ENCODE measurements around the gene GNL3.
"Not testable (repeated sequence)": the region's sequence is repeated elsewhere in the genome, so short reads cannot be mapped to it uniquely, and the experiment has no call there.

Gene GNL3, protein sequence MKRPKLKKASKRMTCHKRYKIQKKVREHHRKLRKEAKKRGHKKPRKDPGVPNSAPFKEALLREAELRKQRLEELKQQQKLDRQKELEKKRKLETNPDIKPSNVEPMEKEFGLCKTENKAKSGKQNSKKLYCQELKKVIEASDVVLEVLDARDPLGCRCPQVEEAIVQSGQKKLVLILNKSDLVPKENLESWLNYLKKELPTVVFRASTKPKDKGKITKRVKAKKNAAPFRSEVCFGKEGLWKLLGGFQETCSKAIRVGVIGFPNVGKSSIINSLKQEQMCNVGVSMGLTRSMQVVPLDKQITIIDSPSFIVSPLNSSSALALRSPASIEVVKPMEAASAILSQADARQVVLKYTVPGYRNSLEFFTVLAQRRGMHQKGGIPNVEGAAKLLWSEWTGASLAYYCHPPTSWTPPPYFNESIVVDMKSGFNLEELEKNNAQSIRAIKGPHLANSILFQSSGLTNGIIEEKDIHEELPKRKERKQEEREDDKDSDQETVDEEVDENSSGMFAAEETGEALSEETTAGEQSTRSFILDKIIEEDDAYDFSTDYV

DNA sequence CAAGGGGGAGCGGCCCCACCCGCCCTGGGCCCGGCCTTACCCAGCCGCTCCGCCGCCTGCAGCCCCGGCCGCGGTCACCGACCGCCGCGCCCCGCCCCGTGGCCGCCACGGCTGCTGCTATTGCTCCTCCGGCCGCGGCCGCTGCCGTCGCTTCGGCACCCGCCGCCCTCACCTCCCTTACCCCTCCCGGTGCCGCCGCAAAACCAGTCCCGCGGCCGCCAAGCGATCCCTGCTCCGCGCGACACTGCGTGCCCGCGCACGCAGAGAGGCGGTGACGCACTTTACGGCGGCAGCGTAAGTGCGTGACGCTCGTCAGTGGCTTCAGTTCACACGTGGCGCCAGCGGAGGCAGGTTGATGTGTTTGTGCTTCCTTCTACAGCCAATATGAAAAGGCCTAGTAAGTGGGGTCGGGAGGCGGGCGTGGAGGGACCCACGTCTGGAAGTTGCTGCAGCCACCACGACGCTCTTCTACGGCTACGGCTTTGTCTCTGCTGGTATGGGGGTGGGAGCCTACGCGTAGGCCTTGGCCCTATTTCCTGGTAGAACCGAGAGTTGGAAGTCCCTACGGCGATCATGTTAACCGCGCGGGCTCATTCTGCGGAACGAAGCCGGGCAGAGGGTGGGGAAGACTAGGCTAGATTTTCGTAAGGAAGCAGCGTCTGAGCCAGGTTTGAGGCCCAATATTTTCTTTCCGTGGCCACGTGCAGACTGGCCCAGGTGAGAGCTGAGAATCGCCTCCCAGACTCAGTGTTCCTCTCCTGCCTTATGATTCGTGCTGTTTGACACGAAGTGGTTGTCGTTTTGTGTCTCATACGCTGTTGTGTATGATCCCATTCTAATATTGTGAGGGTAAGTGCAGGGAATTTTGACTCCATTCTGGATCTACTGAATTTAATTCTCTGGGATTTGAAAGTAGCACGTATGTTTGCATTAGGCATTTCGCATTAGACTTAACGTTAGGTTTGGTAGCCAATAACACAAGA is at the start of gene GNL3, which contains the start of gene PBRM1:
Gene GNL3 (plus strand): TSS at position 324 of the 983 bp plus-strand sequence. CDS start 61 bp downstream, at position 385.
Gene PBRM1 (minus strand): TSS at position 205 of the 983 bp plus-strand sequence.
- FAIRE-seq, result peak; percentile 62

DNA sequence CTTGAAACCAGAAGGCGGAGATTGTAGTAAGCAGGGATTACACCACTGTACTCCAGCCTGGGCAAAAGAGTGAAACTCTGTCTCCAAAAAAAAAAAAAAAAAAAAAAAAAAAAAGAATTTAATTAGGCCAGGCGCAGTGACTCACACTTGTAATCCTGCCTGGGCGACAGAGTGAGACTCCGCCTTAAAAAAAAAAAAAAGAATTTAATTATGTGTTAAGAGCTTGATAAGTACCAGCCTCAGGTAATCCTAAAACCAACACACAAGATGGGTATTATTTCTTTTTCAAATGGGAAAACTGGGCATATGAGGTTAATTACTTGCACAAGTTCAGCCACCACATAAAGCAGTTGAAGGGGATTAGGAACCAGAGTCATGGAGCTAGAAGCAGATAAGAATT is 49.2 kb upstream of the GNL3 start:
- peak; percentile 90 for FAIRE-seq

DNA sequence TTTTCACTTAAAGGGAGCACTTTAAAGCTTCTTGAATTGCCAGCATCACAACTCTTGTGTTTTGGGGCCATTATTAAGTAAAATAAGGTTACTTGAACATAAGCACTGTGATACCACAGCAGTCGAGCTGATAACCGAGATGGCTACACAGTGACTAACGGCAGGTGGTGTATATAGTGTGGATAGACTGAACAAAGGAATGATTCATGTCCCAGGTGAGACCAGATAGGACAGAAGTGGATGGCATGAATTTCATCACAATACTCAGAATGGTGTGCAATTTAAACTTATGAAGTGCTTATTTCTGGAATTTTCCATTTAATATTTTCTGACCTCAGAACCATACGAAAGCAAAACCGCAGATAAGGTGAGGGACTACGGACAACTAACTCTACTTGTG is 40.3 kb upstream of the GNL3 start:
- no peak for FAIRE-seq

DNA sequence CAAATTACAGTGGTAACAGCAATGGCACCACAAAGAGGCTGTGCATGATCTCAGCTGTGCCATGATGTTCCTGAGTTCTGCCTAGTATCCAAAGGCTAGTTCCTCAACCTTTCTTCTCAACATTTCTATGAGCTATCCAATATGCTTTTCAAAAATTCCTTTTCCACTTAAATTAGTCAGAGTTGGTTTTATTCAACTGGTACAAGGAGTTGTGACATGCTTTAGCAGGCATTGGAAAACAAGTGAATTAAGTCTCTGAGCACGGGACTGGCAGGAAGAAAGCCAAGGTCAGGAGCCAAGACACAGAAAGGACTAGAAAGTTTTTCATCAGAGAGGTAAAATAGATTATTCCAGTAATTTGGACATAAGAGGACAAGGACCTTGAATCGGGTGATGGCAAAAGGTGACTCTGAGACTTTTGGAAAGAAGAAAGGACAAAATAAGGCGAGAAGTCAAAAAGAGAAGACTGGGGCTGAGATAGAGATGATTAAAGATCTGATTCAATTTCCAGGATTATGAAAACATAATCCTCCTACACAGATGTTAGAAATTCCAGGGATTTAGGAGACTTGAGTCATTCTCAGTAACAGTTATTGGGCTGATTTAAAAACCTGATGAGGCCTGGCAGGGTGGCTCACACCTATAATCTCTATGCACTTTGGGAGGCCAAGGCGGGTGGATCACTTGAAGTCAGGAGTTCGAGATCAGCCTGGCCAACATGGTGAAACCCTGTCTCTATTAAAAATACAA is 36.2 kb upstream of the GNL3 start:
- FAIRE-seq, result no peak

DNA sequence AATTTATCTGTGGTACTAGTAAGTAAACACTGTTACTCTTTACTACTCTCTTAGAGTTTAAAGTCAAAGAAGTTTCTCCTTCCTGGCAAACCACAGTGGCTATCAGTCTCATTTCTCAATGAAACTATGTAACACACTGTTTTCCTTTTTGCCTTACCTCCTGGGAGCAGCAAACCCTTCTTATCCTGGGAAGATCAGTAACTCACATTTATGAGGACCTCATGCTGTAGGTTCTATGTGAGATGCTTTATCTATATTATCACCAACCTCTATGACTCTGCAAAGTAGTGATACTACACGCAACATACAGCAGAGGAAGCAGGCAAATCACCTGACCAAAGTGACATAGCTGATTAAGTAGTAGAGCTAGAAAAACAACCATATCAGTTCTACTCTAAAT is 35.4 kb upstream of the GNL3 start:
- FAIRE-seq, result no peak

DNA sequence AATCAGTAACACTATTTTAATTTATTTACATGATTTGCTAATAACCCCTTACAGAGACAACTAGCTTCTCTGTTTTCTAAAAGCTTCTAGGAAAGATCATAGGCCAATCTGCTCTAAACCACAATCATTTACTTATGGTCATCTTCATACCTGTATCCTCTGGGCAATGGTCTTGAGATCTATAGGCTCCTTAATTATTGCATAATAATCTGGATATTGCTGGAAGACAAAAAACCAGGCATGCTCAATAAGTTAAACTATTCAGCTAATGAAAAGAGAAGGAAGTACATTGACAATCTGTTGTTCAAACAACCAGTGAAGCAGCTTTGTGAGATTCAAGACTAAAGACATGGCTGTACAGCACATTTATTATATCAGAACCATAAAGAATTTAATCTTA is 34.2 kb upstream of the GNL3 start:
- FAIRE-seq, result no peak

DNA sequence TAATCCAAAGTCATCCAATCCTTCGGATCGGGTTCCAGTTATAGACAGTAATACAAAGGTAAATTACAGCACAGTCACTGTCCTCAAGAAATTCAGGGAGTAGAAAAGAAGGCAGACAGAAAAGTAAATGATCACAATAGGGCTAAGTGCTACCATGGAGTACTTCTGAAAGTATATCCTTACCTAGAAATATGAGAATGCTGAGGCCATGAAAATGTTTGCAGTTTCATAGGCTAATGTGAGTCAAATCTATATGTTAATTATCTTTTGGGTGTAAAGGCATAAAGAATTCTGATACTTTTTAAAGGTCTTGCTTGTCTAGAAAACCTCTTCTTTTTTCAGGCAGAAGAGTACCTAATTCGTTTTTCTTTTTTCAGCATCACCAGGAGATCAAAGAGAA is 29.9 kb upstream of the GNL3 start:
- FAIRE-seq, result no peak

DNA sequence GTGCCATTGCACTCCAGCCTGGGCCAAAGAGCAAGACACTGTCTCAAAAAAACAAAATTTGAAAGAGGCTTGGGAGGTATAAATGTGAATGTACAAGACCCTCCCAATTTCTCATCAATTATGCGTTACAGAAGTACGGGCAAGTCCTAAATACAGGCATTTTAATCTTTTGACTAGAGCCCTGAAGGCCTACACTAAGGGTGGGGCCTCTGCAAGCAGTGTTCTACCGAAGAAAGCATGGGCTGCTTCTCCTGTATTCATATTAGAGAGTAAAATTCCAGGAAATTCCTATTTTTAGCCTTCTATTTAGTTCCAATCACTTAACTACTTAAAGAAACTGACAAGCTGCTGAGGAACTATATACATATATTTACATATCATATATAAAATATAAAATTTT is 25.8 kb upstream of the GNL3 start:
- no peak for FAIRE-seq

DNA sequence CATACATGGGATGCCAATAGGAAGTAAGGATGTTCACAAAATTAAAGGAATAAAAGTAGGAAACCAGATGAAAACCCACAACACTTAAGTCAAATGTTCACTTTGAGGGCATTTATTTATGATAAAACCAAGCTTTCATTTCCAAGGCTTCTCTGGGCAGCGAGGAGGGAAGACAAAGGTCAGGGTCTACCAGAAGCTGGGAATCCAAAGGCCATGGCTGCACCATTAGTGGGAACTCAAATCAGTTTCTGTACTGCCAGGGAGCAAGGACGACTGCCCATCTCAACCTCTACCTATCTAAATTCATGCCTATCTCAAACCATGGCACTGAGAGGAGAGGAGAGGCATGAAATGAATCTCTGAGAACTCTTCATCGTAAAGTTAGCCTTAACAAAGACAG is 22.7 kb upstream of the GNL3 start:
- no peak for FAIRE-seq

DNA sequence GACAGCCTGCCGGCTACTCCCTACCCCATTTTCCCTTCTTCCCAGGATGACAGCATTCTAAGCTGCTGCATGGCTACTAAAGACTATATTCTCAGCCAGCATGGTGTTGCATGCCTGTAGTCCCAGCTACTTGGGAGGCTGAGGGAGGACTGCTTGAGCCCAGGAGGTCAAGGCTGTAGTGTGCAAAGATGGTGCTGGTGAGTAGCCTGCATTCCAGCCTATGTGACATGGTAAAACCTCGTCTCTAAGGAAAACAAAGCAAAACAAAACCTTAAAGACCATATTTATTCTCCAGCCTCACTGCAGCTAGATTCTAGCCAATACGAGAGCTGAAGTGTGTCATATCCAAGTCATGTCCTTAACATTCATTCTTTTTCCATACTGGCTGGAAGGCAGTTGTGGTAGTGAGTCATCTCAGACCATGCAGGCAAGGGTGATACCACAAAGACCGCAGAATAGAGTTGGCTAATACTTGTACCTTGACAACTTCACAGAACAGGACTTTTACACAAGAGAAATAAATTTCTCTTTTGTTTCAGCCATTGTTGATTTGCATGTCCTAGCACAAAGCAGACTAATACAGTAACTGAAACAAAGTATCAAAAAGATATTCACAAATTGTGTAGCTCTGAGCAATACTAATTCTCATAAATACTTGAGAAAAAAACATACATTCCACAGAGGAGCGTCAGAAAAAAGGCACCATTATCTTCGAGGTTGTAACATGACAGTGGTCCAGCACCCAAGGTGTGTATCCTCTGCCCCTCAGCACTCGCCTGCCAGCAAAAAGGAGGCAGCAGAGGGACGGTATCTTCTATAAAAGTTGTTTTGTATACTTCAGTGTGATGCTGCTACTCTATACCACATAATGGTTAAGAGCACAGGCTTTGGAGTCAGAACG is 15.0 kb upstream of the GNL3 start:
- FAIRE-seq, result no peak

DNA sequence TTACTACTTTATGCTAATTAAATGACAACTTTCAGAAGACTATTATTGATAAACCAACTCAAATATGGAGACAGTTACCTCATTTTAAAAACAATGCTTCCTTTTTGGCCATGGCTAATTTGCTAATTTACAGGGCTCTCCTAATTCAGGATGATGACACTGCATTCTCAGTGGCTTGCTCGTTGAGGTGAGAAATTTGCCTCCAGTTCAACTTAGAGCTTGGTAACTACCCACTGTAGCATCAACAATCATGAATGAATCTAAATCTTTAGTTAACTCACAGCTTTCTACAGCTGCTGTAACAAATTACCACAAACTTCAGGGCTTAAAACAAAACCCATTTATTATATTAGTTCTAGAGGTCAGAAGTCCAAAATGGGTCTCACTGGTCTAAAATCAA is 14.2 kb upstream of the GNL3 start:
- no peak for FAIRE-seq

DNA sequence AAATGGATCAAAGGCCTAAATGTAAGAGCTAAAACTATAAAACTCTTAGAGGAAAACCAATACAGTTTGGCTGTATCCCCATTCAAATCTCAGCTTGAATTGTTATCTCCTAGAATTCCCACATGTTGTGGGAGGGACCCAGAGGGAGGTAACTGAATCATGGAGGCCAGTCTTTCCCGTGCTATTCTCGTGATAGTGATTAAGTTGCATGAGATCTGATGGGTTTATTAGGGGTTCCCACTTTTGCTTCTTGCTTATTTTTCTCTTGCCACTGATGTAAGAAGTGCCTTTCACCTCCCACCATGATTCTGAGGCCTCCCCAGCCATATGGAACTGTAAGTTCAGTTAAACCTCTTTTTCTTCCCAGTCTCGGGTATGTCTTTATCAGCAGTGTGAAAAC is 9.6 kb upstream of the GNL3 start:
- FAIRE-seq, result not testable (repeated sequence)

DNA sequence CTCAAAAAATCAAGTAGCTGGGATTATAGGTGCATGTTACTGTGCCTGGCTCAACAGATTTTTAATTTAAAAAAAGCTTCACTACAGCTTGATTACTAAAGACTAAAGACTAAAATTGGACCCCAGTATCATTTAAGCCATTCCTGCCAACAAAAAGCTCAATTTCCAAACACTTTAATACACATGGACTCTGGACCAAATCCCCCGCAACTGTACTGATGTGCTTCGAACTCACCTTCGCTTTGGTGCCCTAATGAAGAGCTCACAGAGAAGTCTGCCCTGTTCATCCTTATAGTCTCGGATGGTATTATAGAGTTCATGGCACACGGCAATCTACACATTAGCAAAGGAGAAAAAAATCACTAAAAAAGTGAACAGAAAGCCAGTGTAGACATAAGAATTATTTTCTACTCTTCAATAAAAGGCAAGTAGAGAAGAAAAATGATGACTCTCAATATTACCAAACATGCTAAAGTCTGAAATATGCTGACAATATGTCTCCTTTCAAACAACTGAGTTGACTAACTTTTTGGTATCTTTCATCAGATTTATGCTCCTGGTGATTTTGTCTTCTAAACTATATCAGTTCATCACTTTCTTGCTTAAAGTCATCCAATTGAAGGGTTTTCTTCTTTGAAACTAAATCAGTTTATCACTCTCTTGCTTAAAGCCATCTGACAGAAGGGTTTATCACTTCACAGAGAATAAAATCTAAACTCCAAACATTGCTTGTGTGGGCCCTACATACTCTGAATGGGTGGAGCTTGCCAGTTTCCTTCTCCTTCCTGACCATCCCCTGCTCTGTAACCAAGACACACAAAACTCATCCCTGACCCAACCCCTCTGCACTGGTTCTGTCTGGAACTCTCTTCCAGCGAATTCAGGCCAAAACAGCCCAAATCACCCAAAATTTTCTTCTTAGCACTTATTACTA is 7.3 kb upstream of the GNL3 start:
- no peak for FAIRE-seq

DNA sequence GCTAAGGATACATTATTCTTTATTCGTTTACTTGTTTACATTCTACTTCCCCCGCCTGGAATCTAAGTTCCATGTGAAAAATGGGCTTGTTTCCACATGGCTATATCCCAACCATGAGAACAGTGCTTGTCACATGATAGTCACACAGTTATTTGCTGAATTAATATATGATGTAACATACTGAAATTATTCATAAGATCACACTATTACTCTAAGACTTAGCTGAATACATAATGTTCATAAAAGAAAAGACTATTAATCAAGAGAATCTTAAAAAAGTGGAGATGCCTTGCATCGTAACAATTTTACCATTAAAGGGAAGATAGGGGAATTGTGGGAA is 6.7 kb upstream of the GNL3 start:
- no peak for FAIRE-seq

DNA sequence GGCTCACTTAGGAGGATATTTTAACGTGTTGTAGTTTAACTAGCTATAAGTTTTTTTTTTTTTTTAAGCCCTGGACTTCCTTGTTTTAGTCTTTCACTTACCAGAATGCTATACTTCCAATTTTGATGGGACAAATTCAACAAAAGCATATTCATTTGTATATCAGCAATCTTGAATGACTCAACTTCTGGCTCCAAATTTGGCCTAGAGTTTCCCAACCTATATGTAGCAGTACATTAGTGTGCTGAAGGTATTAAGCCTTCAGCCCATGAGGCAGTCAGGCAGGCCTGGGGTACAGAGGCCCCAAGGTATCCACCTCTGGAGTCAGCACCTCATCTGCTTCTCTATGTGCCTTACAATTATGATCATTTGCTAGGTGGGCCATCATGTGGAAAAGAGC is 6.0 kb upstream of the GNL3 start:
- FAIRE-seq, result no peak

DNA sequence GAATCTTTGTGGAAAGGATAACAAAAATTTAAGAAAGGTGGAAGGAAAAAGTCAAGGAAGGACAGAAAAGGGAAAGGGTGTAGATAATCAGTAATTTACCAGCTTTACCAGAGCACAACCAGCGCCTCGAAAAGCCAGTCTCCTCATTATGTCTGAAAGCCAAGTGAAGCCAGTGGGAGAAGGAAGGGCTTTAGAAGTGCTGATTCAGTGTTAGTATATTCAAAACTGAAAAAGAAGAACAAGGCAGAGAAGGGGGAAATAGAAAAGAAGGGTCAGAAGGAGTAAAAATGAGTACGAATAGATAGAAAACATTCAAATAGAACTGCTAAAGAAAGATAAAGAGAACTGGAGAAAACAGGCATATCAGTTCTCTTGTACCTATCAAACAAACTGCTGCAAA is 4.2 kb upstream of the GNL3 start:
- no peak for FAIRE-seq

DNA sequence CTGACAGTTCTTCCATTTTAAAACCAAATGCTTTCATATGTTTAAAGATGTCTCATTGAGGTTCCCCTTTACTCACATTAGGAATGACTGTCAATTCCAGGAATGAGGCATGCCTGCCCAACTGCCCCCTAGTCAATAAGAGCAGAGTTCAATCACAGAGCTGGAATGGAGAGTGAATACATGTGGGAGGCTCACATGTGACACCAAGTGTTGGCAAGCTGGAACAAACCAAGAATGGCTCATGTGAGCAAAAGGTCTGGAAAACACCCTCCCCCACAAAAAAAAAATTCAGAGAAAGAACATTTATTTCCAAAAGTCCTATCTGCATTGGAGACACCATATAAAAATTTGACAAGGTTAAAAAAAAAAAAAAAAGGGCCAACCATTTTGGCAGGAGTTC is 3.8 kb upstream of the GNL3 start:
- no peak for FAIRE-seq

DNA sequence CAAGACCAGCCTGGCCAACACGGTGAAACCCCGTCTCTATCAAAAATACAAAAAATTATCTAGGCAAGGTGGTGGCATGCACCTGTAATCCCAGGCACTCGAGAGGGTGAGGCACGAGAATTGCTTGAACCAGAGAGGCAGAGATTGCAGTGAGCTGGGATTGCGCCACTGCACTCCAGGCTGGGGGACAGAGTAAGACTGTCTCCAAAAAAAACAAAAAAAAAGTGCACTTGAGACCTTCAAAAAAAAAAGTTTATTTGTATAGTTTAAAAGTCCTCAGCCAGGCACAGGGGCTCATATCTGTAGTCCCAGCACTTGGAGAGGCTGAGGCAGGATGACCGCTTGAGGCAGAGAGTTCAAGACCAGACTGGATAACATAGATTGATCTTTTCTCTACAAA is 2.2 kb upstream of the GNL3 start:
- FAIRE-seq, result no peak

DNA sequence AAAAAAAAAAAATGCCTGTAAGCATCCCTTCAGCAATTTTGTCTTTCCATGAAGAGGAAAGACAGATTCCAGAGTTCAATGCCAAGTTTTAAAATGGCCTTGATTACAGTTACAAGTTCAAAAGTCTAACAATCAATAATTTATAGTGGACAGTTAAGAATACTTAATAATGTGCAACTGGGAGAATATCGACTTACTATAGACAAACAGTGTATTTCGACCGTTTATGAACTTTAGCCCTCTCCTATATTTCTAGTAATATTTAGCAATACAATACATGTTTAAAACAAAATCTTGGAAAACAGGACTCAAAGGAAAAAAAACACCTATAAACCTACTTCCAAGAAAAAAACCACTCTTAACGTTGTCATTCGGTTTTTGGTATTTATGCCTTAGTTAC is 1.6 kb upstream of the GNL3 start:
- FAIRE-seq, result no peak

DNA sequence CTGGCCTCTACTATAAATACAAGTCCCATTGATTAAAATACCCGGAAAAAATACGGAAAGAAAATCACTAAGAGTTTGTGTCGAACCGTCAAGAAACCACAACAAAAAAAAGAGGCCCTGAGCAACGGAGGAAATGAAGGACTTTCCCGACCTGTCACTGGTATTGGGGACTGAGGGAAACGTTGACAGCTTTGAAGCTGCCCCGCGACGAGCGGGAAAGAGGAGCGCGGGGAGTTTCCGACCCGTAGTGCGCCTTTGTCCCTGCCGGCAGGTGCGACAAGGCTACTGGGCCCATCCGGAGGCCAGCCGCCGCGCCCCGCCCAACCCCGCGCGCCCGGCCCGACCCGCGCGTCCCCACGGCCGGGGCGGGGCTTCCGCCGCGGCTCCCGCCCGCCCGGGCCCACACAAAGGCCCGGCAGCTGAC is 535 bp upstream of the GNL3 start:
- no peak for FAIRE-seq

DNA sequence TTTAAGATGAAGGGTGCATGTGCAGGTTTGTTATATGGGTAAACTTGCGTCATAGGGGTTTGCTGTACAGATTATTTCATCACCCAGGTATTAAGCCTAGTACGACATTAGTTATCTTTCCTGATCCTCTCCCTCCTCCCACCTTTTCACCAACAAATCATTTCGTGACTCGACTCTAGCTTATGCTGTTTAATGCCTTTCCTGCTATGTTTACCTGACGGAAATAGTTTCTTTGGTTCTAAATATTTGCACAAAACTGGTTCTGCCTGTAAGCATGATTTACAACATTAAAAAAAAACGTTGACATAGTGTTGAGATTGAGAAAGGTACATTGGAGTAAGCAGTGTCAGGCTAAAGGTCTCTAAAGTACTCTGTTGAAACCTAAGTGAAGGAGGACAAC is 2.4 kb downstream of the GNL3 start:
- no peak for FAIRE-seq
